ENCODE measurements around the gene TNFSF9.
"Not testable (repeated sequence)": the region's sequence is repeated elsewhere in the genome, so short reads cannot be mapped to it uniquely, and the experiment has no call there.

TNFSF9 gene

DNA sequence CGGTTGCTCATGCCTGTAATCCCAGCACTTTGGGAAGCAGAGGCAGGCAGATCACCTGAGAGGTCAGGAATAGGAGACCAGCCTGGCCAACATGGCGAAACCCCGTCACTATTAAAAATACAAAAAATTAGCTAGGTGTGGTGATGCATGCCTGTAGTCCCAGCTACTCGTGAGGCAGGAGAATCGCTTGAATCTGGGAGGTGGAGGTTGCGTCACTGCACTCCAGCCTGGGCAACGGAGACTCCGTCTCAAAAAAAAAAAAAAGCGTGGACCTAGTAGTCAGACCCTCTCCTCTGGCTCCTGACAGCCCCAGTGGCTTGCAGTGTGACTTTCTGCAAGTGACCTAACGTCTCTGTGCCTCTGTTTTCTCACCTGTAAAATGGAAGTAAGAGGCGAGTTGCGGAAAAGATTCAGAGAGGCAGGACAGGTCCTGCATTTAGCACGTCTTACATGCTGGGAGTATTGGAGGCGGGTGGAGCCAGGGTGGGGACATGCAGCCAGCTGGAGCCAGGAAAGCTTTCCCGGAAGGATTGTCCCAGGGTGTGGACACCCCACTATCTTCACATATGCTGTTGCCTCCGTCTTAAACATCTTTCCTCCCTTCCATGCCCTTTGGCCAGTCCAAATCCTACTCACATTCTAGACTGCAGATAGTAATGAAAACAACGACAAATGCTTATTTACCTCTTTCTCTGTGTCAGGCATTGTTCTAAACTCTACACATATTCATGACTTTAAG, 31.6 kb upstream of the TNFSF9 start:
- DNase-seq (ENCODE audit: extremely low read depth, low read depth) = no peak
- TF ChIP-seq CTCF (IDR thresholded peaks at IDR 0.05; ENCODE audit: low read depth, low read length) = no peak

- no peak for DNase-seq (ENCODE audit: extremely low read depth, low read depth)
- TF ChIP-seq CTCF (IDR thresholded peaks at IDR 0.05; ENCODE audit: low read depth, low read length) = no peak
Measured at GRCh38 chr19:6500837-6501739, 29.7 kb upstream of the TNFSF9 start.

DNA sequence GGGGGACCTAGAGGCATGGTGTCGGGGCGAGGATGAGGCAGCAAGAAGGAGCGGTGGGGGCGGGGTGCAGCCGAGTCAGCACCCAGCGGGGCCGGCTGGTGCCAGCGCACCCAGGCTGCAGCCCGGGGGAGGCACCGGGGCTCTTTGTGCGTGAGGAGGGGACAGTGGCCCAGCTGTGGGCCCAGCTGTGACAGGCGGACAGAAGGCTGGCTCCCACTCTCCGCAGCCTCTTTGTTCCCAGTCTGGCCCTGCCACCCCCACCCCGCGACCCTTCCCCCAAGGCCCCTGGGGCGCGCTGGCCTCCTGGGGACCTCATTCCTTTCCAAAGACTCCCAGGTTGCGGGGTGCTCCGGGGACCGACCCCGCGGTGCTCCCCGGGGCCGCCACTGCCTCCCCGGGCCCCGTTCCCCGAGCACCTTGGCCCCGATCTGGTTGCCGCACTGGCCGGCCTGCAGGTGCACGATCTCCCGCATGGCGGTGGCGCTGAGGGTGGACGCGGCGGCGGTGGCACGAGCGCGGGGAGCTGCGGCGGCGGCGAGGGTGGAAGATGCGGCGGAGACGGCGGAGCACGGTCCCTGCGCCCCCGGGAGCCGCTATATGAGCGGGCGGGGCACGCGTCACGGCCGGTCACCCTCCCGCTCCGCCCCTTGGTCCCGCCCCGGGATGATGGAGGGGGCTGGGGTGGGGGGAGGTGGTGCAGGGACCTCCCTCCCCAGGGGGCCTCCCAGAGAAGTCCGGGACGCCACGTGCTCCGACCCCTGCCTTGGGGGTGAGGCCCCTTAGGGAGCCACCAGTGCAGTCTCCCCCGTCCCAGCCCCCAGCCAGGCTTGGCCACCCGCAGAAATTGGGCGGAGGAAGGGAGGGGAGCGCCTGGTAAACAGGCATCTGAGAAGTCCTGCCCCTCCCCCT, 28.8 kb upstream of the TNFSF9 start, which contains the start of gene TUBB4A:
TSS of gene TUBB4A (minus strand) at position 570 of the 909 bp plus-strand sequence. CDS start at position 473, 97 bp downstream.
- no peak for TF ChIP-seq CTCF (IDR thresholded peaks at IDR 0.05; ENCODE audit: low read depth, low read length)
- DNase-seq (ENCODE audit: extremely low read depth, low read depth) = no peak

DNA sequence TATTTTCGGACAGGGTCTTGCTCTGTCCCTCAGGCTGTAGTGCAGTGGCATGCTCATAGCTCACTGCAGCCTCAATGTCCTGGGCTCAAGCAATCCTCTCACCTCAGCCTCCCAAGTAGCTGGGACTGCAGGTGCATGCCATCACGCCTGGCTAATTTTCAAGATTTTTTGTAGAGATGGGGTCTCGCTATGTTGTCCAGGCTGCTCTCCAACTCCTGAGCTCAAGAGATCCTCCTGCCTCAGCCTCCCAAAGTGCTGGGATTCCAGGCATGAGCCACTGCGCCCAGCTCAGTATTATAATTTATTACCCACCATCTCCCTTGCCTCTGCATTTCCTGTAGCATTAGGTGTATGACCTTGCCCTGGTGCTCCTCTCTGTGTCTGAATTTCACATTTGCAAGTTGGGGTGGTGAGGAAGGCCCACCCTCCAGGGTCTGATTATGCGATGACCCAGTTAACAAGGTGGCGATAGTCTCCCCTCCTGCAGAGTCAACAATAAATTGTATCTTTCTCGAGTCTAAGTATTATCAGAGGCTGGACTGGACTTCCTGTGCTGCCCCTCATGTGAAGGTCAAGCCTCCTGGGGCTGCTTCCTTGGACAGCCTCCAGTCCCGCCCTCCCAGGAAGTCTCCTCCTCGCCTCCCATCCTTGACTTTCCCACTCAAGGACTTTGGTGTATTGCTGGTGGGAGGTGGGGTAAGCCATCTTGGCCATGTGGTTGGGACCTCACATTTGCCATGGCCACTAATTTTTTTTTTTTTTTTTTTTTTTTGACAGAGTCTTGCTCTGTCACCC, 27.2 kb upstream of the TNFSF9 start:
- TF ChIP-seq CTCF (IDR thresholded peaks at IDR 0.05; ENCODE audit: low read depth, low read length) = no peak
- DNase-seq (ENCODE audit: extremely low read depth, low read depth) = no peak

GRCh38 chr19:6508028-6508771, 22.6 kb upstream of the TNFSF9 start:
- not testable (repeated sequence) for DNase-seq (ENCODE audit: extremely low read depth, low read depth)

- no peak for TF ChIP-seq CTCF (IDR thresholded peaks at IDR 0.05; ENCODE audit: low read depth, low read length)
- no peak for DNase-seq (ENCODE audit: extremely low read depth, low read depth)
Measured at GRCh38 chr19:6509118-6509971, 21.5 kb upstream of the TNFSF9 start.

All from AG09319 (cell line).